ENCODE results near the gene CIAO2A.

DNA sequence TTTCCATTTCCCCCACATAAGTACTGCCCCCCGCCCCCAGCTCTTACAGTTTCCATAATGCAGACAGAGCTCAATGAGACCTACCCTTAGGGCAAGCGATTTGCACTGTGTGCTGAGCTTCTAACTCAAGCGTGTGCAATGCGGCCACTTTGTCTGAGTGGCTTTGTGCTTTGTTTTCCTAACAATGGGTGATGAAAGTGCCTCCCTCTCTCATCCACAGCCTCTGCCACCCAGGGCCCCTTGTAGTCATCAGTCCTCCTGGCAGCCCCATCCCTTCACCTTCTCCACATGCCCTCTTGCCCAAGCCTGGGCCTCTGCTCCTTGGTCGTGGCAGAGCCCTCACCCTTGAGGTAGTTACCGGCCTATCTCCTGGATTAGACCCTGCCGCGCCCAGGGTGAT lies 64.5 kb downstream of the CIAO2A start:
- TF ChIP-seq POLR2A (IDR thresholded peaks at IDR 0.05), result no peak
- TF ChIP-seq, protein P1, sequence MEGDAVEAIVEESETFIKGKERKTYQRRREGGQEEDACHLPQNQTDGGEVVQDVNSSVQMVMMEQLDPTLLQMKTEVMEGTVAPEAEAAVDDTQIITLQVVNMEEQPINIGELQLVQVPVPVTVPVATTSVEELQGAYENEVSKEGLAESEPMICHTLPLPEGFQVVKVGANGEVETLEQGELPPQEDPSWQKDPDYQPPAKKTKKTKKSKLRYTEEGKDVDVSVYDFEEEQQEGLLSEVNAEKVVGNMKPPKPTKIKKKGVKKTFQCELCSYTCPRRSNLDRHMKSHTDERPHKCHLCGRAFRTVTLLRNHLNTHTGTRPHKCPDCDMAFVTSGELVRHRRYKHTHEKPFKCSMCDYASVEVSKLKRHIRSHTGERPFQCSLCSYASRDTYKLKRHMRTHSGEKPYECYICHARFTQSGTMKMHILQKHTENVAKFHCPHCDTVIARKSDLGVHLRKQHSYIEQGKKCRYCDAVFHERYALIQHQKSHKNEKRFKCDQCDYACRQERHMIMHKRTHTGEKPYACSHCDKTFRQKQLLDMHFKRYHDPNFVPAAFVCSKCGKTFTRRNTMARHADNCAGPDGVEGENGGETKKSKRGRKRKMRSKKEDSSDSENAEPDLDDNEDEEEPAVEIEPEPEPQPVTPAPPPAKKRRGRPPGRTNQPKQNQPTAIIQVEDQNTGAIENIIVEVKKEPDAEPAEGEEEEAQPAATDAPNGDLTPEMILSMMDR (IDR thresholded peaks at IDR 0.05 in 8 of 11, conservative IDR thresholded peaks at IDR 0.05 in 3 of 11), result no peak

All from spleen (tissue), 7 donors.